Bone marrow (tissue), 2 donors: ENCODE measurements around the gene NEUROG2.
"Not testable (repeated sequence)": the region's sequence is repeated elsewhere in the genome, so short reads cannot be mapped to it uniquely, and the experiment has no call there.

ENCODE experiments used
- DNase-seq, 2 donors: peaks; one replicate each; lab custom pipeline; 2025; lab: John Stamatoyannopoulos, UW

NEUROG2 gene

DNA sequence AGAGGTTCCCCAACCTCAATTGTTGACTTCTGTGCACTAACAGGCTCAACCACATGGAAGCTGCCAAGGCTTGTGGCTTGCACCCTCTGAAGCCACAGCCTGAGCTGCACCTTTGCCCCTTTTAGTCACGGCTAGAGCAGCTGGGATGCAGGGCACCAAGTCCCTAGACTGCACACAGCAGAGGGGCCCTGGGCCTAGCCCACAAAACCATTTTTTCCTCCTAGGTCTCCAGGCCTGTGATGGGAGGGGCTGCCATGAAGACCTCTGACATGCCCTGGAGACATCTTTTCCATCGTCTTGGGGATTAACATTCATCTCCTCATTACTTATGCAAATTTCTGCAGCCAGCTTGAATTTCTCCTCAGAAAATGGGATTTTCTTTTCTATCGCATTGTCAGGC is 25.2 kb downstream of the NEUROG2 start:
- not testable (repeated sequence) for DNase-seq

DNA sequence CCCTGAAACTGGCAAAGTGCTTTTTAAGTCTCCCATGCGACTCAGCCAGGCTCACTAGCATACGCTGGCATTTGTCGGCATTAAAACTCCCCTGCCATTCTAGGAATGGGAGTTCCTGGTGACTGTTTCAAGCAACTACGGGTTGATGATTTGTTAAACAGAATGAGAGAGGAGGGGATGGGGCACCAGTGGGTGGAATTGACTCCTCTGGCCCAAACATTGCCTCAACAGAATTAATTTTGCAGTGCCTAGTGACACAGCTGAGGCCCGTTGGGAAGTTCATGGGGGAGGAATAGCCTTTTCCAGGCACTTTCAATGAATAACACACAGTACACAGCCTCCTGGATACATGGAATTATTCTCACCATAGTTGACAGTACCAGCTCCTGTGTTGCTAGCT is 30.1 kb downstream of the NEUROG2 start:
- no peak for DNase-seq

DNA sequence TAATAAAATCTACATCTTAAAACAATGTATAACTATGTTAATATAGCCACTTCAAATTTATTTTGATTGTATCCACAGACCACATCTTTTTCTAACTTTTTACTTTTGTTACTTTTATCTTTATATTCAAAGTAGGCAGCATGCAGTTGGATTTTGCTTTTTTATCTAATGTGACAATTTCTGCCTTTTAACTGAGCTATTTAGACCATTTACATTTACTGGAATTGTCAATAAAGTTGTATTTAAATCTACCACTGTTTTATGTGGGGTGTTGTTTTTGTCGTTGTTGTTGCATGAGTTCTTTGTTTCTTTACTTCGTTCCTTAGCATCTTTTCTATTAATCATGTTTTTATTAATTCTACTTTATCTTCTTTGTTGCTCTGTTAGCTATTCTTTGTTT is 42.0 kb downstream of the NEUROG2 start:
- DNase-seq: no peak

DNA sequence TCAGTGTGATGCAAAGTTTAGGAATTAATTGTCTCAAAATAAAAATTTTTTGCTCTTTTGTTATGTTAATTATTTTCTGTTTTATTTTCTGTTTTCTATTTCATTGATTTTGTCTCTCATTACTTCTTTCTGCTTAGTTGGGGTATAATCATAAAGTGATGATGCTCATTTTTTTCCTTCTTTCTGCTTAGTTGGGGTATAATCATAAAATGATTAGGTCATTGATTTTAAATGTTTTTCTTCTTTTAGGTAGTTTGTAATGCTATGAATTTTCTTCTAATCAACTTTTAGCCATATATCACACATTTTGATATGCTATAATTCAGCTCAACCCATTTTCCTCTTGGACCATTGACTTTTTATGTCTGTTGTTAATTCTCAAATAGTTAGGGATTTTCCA is 43.7 kb downstream of the NEUROG2 start:
- no peak for DNase-seq
